COLO829 (cell line): Measurements from ENCODE around the gene DNAAF8.
A peak's percentile ranks its signal among the peaks of the same experiment; 100 is the strongest.

Experiments used
- DNase-seq: peaks from one replicate; pipeline ENCODE4 v3.0.0; 2012; ENCODE audit warnings: low spot score

DNAAF8 gene

GRCh38 chr16:4734063-4734729 lies at the start of gene DNAAF8, which contains the start of gene ANKS3:
Gene DNAAF8, plus strand, starts transcription at chr16:4734537. Its CDS starts 1,978 bp downstream, at chr16:4736515.
Gene ANKS3, minus strand, starts transcription at chr16:4734271. Its CDS starts 4,122 bp downstream, at chr16:4730149.
- DNase-seq, result peak; percentile 94

GRCh38 chr16:4684763-4685162 lies 49.6 kb upstream of the DNAAF8 start:
- DNase-seq, result no peak

GRCh38 chr16:4685292-4685691 lies 49.0 kb upstream of the DNAAF8 start:
- DNase-seq, result no peak

GRCh38 chr16:4685776-4686496 lies 48.4 kb upstream of the DNAAF8 start:
- no peak for DNase-seq

- no peak for DNase-seq
Measured at GRCh38 chr16:4686497-4687210, 47.7 kb upstream of the DNAAF8 start.

- DNase-seq, result no peak
Measured at GRCh38 chr16:4687416-4687815, 46.9 kb upstream of the DNAAF8 start.

GRCh38 chr16:4687946-4688673 lies 46.2 kb upstream of the DNAAF8 start:
- DNase-seq, result no peak

- no peak for DNase-seq
Measured at GRCh38 chr16:4688674-4689045, 45.7 kb upstream of the DNAAF8 start.

- DNase-seq, result no peak
Measured at GRCh38 chr16:4689091-4689671, 45.2 kb upstream of the DNAAF8 start.

GRCh38 chr16:4689864-4690704 lies 44.3 kb upstream of the DNAAF8 start:
- DNase-seq, result no peak

- DNase-seq, result no peak
Measured at GRCh38 chr16:4690946-4691665, 43.2 kb upstream of the DNAAF8 start.

GRCh38 chr16:4691666-4692412 lies 42.5 kb upstream of the DNAAF8 start:
- no peak for DNase-seq

GRCh38 chr16:4692460-4693295 lies 41.7 kb upstream of the DNAAF8 start:
- no peak for DNase-seq

- peak; percentile 89 for DNase-seq
Measured at GRCh38 chr16:4693296-4693955, 40.9 kb upstream of the DNAAF8 start, which contains the start of gene NUDT16L1. Gene NUDT16L1, plus strand, starts transcription at chr16:4693562. Its CDS starts 165 bp downstream, at chr16:4693727.

GRCh38 chr16:4693956-4694641 lies 40.2 kb upstream of the DNAAF8 start:
- peak; percentile 30 for DNase-seq

GRCh38 chr16:4694642-4695451 lies 39.5 kb upstream of the DNAAF8 start:
- no peak for DNase-seq
